Measurements from ENCODE around the gene CRCP.
"Not testable (repeated sequence)": the region's sequence is repeated elsewhere in the genome, so short reads cannot be mapped to it uniquely, and the experiment has no call there.

Gene CRCP

DNA sequence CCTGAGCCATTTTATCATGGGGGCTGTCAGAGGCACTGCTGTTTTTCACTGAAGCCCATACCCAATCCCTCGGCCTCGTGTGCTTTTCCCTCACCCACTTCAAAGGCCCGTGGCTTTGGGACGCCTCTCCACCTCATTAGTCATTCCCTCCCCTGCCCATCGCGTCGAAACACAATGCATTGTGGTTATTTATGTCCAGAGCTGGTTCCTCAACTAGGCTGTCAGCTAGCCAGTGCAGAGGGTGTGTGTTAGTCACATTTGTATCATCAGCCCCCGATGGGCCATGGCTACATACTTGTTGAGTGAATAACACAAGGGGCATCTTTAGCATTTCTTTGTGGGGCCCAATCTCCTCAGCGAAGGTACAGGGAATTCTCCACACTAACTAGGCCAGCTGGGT, 3.8 kb upstream of the CRCP start:
- FAIRE-seq = no peak

DNA sequence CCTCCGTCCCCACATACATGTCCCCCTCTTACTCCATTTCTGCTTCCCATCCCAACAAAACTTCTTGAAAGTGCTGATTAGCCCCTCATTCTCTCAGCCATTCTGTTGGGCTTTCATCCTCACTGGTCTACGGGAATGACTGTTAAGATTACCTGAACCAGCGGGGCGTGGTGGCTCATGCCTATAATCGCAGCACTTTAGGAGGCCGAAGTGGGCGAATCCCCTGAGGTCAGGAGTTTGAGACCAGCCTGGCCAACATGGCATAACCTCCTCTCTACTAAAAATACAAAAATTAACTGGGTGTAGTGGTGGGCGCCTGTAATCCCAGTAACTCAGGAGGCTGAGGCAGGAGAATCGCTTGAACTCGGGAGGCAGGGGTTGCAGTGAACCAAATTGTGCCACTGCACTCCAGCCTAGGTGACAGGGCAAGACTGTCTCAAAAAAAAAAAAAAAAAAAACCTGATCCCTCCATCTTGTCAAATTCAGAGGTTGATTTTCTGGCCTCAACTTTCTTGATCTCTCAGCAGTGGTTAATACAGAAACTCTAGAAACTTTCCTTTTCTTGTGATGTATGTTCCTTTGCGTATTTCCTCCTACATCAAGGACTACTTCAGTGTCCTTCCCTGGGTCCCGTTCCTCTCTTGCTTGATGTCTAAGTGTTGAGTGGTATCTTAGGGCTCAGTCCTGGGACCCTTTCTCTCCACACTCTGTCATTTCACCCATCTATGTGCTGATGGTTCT, 2.2 kb downstream of the CRCP start:
- not testable (repeated sequence) for FAIRE-seq

DNA sequence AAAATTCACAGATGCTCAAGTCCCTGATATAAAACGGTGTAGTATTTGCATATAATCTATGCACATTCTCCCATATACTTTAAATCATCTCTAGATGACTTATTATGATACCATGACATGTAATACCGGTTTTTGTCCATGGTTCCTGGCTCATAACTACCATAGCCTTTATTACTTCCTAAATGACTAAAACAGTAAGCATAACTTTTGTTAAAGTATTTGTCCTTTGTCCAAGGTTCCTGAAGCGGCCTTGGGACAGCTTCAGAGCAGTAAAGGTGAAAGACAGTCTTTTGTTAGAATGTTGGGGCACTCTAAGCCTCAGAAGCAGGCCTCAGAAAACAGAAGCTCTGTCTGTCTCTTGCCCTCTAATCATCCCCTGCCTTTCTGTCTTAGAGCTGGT, 4.0 kb downstream of the CRCP start:
- FAIRE-seq = no peak

DNA sequence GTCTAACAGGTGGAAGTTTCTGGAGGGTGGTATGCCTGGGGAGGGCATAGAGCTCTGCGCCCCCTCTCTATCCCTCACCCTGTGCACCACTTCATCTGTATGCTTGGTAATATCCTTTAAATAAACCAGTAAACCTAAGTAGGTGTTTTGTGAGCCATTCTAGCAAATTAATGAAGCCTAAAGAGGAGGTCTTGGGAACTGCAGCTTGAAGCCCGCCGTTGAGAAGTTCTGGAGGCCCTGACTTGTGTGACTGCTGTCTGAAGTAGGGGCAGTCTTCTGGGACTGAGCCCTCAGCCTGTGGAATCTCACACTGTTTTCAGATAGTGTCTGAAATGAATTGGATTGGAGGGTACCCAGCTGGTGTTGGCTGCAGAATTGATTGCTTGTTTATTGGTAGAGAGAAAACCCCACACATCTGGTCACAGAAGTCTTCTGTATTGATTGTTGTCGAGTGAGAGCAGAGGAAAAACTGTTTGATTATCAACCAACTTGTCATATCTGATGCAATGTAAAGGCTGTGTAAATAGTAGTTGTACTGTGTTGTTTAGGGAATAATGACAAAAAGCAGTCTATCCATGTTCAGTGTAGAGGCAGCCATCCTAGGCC, 4.7 kb downstream of the CRCP start:
- FAIRE-seq = no peak

DNA sequence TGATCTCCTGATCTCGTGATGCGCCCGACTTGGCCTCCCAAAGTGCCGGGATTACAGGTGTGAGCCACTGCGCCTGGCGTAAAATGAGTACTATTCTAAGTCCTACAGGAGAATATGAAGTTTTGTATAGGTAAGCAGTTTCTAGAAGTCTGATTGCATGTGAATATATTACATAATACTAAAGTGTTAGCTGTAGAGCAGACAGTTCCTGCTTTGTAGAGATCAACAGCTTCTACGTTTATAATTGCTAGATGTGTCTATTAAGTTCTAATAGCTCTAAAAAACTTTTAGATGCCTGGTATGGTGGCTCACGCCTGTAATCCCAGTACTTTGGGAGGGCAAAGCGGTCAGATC, 8.5 kb downstream of the CRCP start:
- FAIRE-seq = no peak

DNA sequence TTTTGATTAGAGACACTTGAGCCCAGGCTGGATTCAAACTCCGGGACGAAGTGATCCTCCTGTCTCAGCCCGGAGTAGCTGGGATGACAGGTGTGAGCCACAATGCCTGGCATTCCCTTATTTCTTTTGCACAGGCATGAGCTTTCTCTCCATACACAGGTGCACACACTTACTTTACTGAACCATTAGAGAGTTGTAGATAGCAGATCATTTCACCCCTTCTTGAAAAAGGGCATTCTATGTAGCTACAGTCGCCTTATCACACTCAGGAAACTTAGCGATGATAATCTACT, 9.9 kb downstream of the CRCP start:
- FAIRE-seq = not testable (repeated sequence)

DNA sequence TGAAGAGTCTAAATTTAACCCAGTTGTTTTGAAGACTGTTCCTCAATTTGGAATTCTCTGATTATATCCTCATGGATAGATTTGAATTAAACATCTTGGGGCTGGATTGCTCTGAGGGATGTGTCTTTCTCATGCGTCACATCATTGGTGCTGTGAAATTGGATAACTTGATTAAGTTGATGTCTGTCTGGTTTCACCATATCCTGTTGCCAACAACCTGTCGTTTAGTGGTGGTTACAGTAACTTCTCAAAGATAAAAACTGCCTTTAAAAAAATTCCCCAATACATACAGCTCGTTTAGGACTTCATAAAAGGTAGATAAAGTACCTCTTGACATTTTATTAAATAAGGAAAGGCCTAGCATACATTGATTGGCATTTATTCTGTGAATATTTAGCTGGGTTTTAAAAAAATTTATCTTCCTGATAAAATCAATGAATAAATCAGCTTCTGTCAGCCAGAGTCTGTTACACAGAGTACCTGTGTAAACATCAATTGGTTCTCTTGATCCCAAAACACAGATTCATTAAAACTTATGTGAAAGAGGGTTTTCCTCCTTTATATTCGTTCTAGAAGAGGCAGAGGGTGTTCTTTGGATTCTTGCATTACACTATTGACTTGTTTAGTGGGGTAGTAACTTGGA, 10.5 kb downstream of the CRCP start:
- FAIRE-seq = no peak

DNA sequence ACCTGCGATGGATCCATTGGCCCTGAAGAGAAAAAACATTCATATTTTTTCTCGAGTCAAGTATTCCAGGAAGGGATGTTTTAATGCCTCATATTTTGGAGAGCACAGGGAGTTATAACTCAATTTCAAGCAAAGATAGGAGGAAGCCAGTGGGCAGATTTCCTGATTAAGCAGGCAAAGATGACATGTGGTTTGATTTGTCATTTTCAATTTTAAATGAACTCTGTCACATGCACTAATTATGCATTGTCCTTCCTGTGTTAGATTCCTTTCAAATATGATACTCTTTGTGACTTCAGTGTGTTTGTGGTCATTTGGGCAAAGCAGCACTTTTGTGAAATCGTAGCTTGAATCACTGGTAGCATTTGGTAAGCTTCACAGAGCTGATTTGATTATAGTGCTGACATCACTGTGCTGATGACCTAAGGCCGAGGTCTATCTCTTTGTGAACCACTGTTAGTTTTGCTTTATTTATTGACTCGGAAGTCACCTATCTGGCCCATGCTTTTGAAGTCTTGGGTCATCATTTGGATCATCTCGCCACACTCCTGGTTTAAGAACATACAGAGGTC, 11.2 kb downstream of the CRCP start:
- not testable (repeated sequence) for FAIRE-seq

DNA sequence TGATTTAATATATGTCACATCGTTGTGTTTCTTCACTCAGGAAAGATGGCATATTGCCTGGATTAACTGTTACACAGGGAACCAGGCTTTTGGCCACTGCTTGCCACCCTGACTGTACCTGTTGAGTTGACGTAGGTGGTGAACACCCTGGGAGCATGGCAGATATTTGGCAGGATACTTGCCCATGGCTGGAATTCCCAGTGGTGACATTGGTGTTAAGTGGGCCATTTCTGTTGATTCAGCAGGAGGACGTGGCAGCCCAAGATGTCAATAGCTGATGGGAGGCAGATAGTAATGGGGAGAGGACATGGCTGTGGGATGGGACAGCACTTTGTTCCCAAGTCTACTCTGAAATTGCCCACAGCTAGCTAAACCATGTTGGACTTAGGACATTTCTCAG, 12.5 kb downstream of the CRCP start:
- FAIRE-seq = not testable (repeated sequence)

DNA sequence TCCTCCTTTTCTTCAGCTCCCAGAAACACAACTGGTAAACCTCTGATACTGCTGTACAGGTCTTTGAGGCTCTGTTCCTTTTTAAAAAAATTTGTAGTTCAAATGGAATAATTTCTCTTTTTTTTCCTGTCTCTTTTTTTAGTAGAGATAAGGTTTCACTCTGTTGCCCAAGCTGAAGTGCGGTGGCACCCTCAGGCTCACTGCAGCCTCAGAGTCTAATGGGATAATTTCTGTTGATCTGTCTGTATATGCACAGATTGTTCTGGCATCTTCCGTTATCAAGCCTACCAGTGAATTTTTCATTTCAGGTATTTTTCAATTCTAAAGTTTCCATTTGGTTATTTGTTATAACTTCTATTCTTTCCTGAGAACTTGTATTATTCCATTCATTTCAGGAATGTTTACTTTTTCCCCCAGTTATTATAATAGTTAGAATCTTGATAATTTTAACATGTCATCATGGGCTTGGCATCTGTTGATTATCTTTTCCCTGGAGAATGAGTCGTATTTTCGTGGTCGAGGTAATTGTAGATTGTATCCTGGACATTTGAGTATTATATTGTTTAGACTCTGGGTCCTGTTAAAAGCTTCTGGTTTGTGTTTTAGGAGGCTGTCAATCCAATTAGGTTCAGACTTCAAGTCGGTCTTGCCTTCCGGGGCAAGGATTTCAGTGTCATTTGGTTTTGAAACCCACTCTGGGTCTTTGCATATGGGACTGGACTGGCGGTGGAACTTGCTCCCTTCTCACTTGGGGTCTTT, 24.5 kb downstream of the CRCP start:
- no peak for FAIRE-seq

DNA sequence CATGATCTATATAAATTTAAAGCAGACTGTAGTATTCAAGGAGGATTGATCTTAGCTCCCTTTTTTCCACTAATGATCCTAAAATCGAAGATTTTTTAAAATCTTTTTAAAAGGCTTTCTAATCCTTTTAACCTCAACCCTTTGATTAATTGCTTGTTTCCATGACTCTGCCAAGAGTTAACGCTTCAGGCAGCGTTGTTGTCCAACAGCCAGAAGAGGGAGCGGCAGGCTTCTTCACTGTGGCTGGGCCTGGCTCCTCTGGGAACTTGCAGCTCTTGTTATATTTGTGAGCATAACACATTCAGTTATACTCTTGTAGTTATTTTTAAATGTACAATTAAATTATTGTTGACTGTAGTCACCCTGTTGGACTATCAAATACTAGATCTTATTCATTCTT, 26.3 kb downstream of the CRCP start:
- no peak for FAIRE-seq

DNA sequence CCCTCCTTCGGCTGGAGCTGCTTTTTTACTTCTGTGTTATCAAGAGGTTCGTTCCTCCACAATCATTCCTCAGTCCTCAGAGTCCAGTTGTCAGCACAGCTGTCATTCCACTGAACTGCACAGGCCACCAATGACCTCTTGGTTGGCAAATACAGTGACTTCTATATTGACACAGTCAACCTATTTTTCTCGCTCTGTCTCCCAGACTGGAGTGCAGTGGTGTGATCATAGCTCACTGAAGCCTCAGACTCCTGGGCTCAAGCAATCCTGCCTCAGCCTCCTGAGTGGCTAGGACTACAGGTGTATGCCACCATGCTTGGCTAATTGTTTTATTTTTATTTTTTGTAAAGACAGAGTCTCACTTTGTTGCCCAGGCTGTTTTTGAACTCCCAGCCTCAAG, 27.7 kb downstream of the CRCP start:
- no peak for FAIRE-seq

DNA sequence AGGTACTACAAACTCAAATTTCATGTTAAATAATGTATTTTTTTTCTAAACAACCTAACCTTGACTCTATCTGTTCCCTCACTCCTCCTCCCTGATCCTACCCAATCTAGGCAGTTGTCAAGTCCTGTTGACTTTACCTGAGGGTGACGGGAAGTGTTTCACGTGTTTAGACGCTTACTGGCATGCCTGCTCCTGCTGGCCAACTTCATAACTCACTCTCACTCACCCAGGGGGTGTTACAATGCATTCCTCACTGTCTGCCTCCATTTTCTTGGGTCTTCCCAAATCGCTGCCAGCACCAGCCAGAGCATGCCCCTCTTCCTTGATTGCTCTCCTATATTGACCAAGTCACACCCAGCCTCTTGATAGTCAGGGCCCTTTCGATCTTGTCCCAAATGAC, 28.3 kb downstream of the CRCP start:
- no peak for FAIRE-seq

DNA sequence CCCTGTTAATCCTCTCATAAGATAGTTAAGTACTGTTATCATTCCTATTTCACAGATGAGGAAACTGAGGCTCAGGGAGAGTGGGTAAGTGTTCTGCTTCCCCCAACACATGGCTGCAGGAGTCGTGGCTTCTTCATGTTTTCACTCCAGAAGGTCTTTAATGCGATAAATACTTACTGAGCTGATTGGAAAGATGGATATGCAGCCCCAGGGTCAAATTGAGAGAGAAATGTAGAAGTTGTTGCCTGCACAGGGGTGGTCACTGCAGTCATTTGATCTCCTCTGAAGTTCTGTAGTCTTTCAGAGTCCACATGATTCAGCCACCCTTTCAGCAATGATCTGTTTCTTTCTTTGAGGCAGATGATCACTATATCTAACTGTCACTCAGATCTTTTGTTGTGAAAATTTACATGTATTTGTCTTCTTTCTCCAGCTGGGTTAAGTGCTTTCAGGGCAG, 29.3 kb downstream of the CRCP start:
- no peak for FAIRE-seq

DNA sequence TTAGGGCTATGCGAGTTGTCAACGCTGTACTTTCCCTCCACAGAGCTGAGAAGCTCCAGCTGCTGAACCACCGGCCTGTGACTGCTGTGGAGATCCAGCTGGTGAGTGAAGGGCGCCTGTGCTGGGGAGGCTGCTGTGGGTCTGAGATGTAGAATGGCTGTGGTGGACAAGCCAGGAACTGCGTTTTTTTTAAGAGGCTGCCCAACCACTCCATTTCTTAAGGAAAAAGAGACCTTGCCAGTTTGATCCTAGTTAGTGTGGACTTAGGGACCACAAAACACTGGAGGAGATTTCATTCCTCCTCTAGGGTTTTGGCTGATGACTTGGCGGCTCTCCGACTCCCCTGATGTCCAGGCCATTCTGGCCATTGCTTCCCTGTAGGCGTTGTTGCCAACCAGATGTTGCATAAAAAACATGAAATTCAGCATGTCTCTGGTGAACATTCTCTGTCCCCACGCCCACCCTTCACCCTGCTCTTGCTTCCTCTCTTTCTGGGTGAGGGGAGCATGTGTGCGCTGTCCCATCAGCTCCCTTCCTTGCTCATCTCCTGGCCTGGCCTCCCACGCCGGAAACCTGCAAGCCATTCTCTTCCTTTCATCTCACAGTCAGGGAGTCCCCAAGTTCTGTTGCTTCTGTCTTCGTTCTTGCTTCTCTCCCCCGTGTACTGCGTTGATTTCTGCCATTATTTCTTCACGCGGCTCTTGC, 30.9 kb downstream of the CRCP start:
- no peak for FAIRE-seq

DNA sequence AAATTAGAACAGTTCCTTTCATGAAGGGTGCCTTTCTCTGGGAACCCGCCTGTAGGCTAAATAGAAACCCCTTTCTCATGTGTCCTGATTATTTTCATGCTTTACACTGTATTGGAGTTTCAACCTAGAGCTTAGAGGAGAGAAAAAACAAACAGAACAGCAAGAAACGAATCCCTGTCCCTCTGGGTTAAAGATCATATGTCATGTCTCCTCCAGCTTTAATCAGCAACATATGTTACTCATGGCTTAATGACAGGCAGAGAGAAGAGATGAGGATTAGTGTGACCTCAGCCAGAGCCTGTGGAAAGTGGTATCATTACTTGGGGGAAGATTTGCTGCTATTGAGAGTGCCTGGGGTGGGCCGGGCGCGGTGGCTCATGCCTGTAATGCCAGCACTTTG, 32.1 kb downstream of the CRCP start:
- FAIRE-seq = no peak

DNA sequence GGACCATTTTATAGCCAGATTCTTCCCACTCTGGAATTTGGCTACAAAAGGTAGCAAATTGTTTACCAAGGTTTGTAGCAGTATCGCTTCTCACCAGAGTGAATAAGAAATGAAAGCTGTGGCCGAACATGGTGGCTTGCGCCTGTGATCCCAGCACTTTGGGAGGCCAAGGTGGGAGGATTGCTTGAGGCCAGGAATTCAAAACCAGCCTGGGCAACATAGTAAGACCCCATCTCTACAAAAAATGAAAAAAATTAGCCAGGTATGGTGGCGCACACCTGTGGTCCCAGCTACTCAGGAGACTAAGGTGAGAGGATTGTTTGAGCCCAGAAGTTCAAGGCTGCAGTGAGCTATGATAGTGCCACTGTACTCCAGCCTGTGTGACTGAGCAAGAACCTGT, 33.0 kb downstream of the CRCP start:
- not testable (repeated sequence) for FAIRE-seq

DNA sequence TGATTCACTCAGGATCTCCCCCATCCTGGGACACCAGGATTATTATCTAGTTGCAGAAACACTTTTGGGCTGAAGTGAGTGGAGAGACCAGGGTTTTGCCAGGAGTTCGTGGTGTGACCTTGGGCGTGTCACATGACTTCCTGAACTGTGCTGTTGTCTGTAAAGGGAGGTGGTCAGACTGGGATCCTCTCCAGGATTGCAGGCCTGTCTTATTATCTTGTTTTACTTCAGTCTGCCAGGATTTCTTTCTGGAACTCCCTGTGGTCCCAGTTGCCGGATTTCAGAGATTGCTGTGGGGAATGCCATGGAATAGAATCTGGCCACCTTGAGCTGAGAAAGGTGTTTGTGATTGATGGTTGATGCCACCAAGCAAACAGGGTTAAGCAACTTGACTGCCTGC, 35.8 kb downstream of the CRCP start:
- no peak for FAIRE-seq

DNA sequence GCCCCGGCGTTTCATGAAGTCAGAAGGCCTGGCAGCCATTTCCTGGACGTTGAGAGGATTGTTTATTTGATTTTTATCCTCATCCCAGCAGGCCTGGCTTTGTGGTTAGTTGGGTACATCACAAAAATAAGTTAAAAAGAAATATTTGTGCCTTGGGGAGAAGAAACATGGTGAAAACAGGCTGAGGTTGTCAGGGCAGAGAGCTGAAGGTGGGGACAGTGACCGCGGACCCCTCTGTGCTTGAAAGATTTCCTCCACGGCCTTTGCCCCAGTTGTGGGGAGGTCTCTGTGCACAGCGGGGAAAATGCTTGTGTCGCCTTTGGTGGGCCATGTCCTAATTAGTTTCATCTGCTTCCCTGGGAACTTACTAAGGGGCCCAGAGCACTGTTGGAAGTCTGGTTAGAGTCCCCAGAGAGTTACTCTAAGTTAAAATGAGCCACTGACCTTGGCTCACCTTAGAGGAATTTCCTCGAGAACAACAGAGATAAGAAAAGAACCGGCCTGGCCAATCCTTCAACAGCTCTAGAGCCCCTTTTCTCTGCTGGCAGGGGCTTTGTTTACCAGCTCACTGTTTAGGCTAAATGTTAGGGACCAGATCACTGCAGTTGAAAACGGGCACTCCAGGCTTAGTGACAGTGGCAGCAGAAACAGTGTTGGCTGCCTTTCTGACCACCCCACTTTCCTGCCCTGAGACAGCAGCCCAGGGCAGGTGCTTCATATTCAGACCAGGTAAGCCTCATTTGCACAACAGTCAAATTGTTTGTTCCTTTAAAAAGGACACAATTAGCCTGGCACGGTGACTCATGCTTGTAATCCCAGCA, 37.9 kb downstream of the CRCP start:
- FAIRE-seq = no peak

DNA sequence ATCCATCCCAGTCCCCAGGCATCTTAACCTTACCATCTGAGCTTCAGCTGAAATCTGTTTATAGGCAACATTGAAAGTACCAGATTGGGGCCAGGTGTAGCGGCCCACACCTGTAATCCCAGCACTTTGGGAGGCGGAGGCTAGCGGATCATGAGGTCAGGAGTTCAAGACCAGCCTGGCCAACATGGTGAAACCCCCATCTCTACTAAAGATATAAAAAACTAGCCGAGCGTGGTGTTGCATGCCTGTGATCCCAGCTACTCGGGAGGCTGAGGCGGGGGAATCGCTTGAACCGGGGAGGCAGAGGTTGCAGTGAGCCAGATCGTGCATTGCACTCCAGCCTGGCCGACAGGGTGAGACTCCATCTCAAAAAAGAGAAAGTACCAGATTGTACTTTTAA, 39.0 kb downstream of the CRCP start:
- no peak for FAIRE-seq

DNA sequence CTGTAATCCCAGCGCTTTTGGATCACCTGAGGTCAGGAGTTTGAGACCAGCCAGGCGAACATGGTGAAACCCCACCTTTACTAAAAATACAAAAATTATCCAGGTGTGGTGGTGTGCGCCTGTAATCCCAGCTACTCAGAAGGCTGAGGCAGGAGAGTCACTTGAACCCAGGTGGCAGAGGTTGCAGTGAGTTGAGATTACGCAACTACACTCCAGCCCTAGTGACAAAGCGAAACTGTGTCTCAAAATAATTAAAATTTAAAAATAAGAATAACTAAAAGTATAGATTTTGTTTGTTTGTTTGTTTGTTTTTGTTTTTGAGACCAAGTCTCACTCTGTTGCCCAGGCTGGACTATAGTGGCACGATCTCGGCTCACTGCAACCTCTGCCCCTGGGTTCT, 41.4 kb downstream of the CRCP start:
- not testable (repeated sequence) for FAIRE-seq

DNA sequence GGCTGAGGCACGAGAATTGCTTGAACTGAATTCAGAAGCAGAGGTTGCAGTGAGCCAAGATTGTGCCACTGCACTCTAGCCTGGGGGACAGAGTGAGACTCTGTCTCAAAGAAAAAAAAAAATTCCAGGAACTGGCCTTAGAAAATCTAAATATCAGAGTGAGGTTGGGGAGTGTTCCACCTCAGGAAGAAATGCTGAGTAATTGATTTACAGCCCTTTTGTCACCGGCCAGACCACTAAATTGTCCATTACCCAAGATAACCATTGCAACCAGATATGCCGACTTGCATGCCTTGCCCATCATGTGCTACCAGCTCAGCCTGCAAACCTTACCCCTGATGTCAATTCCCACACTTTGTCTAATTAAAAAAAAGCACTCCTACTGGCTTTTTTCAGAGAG, 42.4 kb downstream of the CRCP start:
- FAIRE-seq = no peak

All from G401.6 (cell line).